ENCODE measurements around the gene MYBPC1. TPM values are rescaled to one million over a fixed set of nuclear protein-coding genes. Genes with fewer than 3 reads are reported as not detected.

MYBPC1 gene
- total RNA-seq, 1 experiment from 2014 or later, result not detected

- Histone ChIP-seq H3K9me3 (ENCODE audit: control insufficient read depth, insufficient read depth, low read depth, low read length) (no peaks in the 10 kb centered on the region), H3K27ac (ENCODE audit: low read length) (no peak overlapping the region), H3K36me3 (ENCODE audit: control insufficient read depth, insufficient read depth, low read length) (no peaks in the 10 kb centered on the region), H3K4me3 (ENCODE audit: low read depth in 2 of 2, low read length in 2 of 2) (no peak overlapping the region), H3K4me1 (ENCODE audit: control insufficient read depth, insufficient read depth, low read length) (no peaks in the 10 kb centered on the region), H3K27me3 (ENCODE audit: control insufficient read depth, insufficient read depth, low read length) (peaks cover 9% of the 10 kb centered on the region; the same call in 1 of the 2 replicates)
- ATAC-seq, result no peak
- TF ChIP-seq REST (IDR thresholded peaks at IDR 0.05; ENCODE audit: insufficient read depth in 1 of 2, low read depth in 2 of 2, low read length in 1 of 2), result no peak
- TF ChIP-seq SIN3A (IDR thresholded peaks at IDR 0.05; ENCODE audit: borderline replicate concordance, insufficient read depth, low read depth, low read length), result no peak
- TF ChIP-seq CTCF (IDR thresholded peaks at IDR 0.05), result no peak
- BruUV-seq (replicated peaks), result no TSS peak
- in situ Hi-C loops (cut with HindIII; ENCODE audit: low pct_unique_long_range_greater_than_20kb, low sequenced_read_pairs), result no loop called here
- ChIA-PET POLR2A (no interaction called here), CTCF (no interaction called here)
- no peak for DNase-seq (ENCODE audit: low read depth, low spot score)
- intact Hi-C loops (cut with micrococcal nuclease; ENCODE audit: unreplicated experiment), result no loop called here
Observed at GRCh38 chr12:101612160-101612916, 17.6 kb downstream of the MYBPC1 start.

DNA sequence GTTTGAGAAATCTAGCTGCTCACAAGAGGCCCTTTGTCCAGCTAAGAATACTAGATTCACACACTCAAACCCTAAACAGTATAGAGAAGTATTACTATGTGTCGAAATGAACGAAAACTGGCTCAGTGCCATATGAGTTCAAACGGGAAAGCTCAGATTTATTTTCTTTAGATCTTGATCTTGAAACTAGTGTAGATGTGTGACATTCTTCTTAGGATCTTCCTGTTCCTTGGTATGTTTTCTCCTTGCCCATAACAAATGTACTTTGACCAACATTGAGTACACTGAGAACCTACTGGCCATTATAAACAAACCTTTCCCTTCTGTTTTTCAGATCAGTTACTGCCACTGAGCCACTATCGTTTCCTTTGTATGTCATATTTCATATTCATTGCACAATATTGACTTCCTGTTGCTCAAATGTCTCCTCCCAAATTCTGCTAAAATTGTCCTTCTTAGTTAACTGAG, 21.3 kb downstream of the MYBPC1 start:
- no peaks in the 10 kb centered on the region for H3K9me3 ChIP-seq (ENCODE audit: control insufficient read depth, insufficient read depth, low read depth, low read length)
- H3K4me3 ChIP-seq (ENCODE audit: low read depth in 2 of 2, low read length in 2 of 2), result no peak overlapping the region
- ChIA-PET CTCF (no interaction called here), POLR2A (no interaction called here)
- no peaks in the 10 kb centered on the region for H3K4me1 ChIP-seq (ENCODE audit: control insufficient read depth, insufficient read depth, low read length)
- peaks cover 5% of the 10 kb centered on the region for H3K27me3 ChIP-seq (ENCODE audit: control insufficient read depth, insufficient read depth, low read length)
- intact Hi-C loops (cut with micrococcal nuclease; ENCODE audit: unreplicated experiment), result no loop called here
- no peak for ATAC-seq
- no peak overlapping the region for H3K27ac ChIP-seq (ENCODE audit: low read length)
- in situ Hi-C loops (cut with HindIII; ENCODE audit: low pct_unique_long_range_greater_than_20kb, low sequenced_read_pairs), result no loop called here
- no TSS peak for BruUV-seq (replicated peaks)
- H3K36me3 ChIP-seq (ENCODE audit: control insufficient read depth, insufficient read depth, low read length), result no peaks in the 10 kb centered on the region
- TF ChIP-seq POLR2AphosphoS5 (IDR thresholded peaks at IDR 0.05; ENCODE audit: low read depth, low read length) (no peak), TCF7L2 (IDR thresholded peaks at IDR 0.05; ENCODE audit: low read depth, low read length) (no peak), REST (IDR thresholded peaks at IDR 0.05; ENCODE audit: insufficient read depth in 1 of 2, low read depth in 2 of 2, low read length in 1 of 2) (no peak), SIN3A (IDR thresholded peaks at IDR 0.05; ENCODE audit: borderline replicate concordance, insufficient read depth, low read depth, low read length) (no peak), CTCF (IDR thresholded peaks at IDR 0.05) (no peak)
- no peak for DNase-seq (ENCODE audit: low read depth, low spot score)

All from Panc1 (cell line).